Testis (tissue), 3 donors: ENCODE data around the gene TEAD1. TPM values are rescaled to one million over a fixed set of nuclear protein-coding genes. Genes with fewer than 3 reads are reported as not detected.

Source experiments
- DNase-seq: peaks from one replicate; pipeline ENCODE4 v3.0.0-alpha.2; 2019
- H3K27ac ChIP-seq, 2 donors: fragments of 200-600 bp; sonication (generic); one replicate each; pipeline ENCODE4 v1.5.1; 2019
- H3K27me3 ChIP-seq: fragments of 200-600 bp; sonication (generic); one replicate; pipeline ENCODE4 v1.5.1; 2019
- H3K36me3 ChIP-seq: fragments of 200-600 bp; sonication (generic); one replicate; pipeline ENCODE4 v1.5.1; 2017; ENCODE audit warnings: low read depth; ENCODE audit errors: missing control alignments
- H3K4me1 ChIP-seq: fragments of 200-600 bp; sonication (generic); one replicate; pipeline ENCODE4 v1.5.1; 2019
- H3K4me3 ChIP-seq, 2 donors: fragments of 200-600 bp; sonication (generic); one replicate each; pipeline ENCODE4 v1.5.1; 2017 to 2019
- H3K9me3 ChIP-seq: fragments of 200-600 bp; sonication (generic); one replicate; pipeline ENCODE4 v1.5.1; 2017
- POLR2A ChIP-seq: fragments of 450-650 bp; IDR thresholded peaks from one replicate; pipeline ENCODE4 v1.6.1; 2017; ENCODE audit warnings: antibody characterized with exemption, mild to moderate bottlenecking, moderate library complexity
- WGBS, 2 donors: methylation state at CpG; one replicate each; pipeline ENCODE4 v1.1.5; 2018; 5-methylcytosine and 5-hydroxymethylcytosine counted together
- intact Hi-C: fragments of 100-400 bp; cut with DNase I; formaldehyde crosslinking; loops from one replicate; pipeline ENCODE4 v1.15.1; 2023; ENCODE audit warnings: low total_unique reads
- polyA plus RNA-seq: library from polyadenylated mRNA; stranded (reverse); fragments of 350-450 nt; fragmentation: Illumina TruSeq; extraction: RNeasy Lipid Tissue Mini Kit (QIAGEN cat#74804); gene quantifications from one replicate; pipeline ENCODE4 v1.2.3, GENCODE V29; 2014; ENCODE audit warnings: low read depth, low replicate concordance; ENCODE audit not compliant: insufficient read depth
- total RNA-seq, 2 donors: library from RNA; depleted of rRNA; stranded (reverse); fragments of >200 nt; gene quantifications; one replicate each; pipeline ENCODE4 v1.2.3, GENCODE V29; 2016
- TF ChIP-seq, protein P1 (sequence below), 3 experiments: fragments of 450-650 bp in 2 of 3; fragments of 200-600 bp in 1 of 3; sonication (generic) in 1 of 3; IDR thresholded peaks; one replicate each; pipeline ENCODE4 v1.5.1; 2016 to 2019; ENCODE audit warnings: antibody characterized with exemption in 3 of 3, mild to moderate bottlenecking in 2 of 3, moderate library complexity in 1 of 3

Gene TEAD1
- total and polyA plus RNA-seq, 3 donors from 2014 or later: 24.6 to 78.1 (median 63.5) TPM

- H3K27ac ChIP-seq: no peak overlapping the region
- whole genome bisulfite sequencing, 2 donors: 85% methylated on average over 8 of the region's 8 CpGs
- peaks cover 8% of the 10 kb centered on the region for H3K4me1 ChIP-seq
- TF ChIP-seq, protein P1, sequence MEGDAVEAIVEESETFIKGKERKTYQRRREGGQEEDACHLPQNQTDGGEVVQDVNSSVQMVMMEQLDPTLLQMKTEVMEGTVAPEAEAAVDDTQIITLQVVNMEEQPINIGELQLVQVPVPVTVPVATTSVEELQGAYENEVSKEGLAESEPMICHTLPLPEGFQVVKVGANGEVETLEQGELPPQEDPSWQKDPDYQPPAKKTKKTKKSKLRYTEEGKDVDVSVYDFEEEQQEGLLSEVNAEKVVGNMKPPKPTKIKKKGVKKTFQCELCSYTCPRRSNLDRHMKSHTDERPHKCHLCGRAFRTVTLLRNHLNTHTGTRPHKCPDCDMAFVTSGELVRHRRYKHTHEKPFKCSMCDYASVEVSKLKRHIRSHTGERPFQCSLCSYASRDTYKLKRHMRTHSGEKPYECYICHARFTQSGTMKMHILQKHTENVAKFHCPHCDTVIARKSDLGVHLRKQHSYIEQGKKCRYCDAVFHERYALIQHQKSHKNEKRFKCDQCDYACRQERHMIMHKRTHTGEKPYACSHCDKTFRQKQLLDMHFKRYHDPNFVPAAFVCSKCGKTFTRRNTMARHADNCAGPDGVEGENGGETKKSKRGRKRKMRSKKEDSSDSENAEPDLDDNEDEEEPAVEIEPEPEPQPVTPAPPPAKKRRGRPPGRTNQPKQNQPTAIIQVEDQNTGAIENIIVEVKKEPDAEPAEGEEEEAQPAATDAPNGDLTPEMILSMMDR (IDR thresholded peaks at IDR 0.05): no peak
- TF ChIP-seq POLR2A: no peak
- intact Hi-C loops: loop anchor here (10.0 kb wide), 1 partner anchor 471 kb away; no protein-coding TSS in a partner anchor
- H3K36me3 ChIP-seq: no peaks in the 10 kb centered on the region
- no peaks in the 10 kb centered on the region for H3K9me3 ChIP-seq
- no peaks in the 10 kb centered on the region for H3K27me3 ChIP-seq
- no peak for DNase-seq
- no peak overlapping the region for H3K4me3 ChIP-seq
Measured at GRCh38 chr11:12885717-12886239, 211.6 kb downstream of the TEAD1 start.

GRCh38 chr11:12886508-12886907 lies 212.3 kb downstream of the TEAD1 start:
- intact Hi-C loops: loop anchor here (10.0 kb wide), 1 partner anchor 472 kb away; no protein-coding TSS in a partner anchor

DNA sequence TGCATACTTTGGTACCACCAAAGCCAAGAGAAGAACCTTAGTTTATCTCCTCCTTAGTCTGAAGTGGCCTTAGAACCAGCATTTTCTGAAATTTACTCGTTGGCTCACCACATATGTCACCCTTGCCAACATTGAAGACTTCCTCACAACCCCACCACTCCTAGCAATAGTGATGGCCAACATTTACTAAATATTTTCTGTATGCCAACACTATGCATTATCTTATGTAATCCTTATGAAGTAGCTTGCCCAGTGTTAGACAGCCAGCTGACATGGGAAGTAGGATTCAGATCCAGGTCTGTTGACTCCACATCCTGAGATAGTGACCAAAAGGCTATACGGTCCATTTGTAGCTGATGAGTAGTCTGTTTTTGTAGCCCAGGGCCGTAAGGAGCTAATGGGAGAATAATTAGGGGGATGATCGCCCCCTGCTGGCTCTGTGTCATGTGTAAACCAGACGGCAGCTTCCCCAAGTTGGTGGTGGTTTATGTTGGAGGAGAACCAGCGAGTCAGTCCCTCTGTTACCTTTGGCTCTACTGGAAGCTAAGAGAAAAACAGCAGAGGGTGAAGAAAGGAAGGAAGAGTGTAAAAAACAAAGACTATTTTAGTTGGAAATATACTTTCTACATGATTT lies 214.4 kb downstream of the TEAD1 start:
- DNase-seq: peak; percentile 94
- Histone ChIP-seq H3K27me3 (no peaks in the 10 kb centered on the region), H3K27ac (peak overlapping the region; percentile 38 to 58), H3K9me3 (no peaks in the 10 kb centered on the region), H3K36me3 (no peaks in the 10 kb centered on the region), H3K4me1 (peaks cover 16% of the 10 kb centered on the region), H3K4me3 (no peak overlapping the region)
- intact Hi-C loops: loop anchor here (10.0 kb wide), 1 partner anchor 474 kb away; no protein-coding TSS in a partner anchor
- WGBS, 2 donors: 30 to 38% methylated on average over 6 of the region's 6 CpGs
- TF ChIP-seq POLR2A: no peak
- TF ChIP-seq, protein P1 (IDR thresholded peaks at IDR 0.05): peak; percentile 64 to 76 (median 69)

More at GRCh38 chr11:12886508-12886907, 212.3 kb downstream of the TEAD1 start:
- Histone ChIP-seq H3K27me3 (no peaks in the 10 kb centered on the region), H3K4me3 (no peak overlapping the region), H3K36me3 (no peaks in the 10 kb centered on the region), H3K4me1 (peaks cover 11% of the 10 kb centered on the region), H3K27ac (no peak overlapping the region), H3K9me3 (no peaks in the 10 kb centered on the region)
- TF ChIP-seq, protein P1 (IDR thresholded peaks at IDR 0.05): no peak
- TF ChIP-seq POLR2A: no peak
- DNase-seq: no peak

GRCh38 chr11:12889243-12889642 lies 215.0 kb downstream of the TEAD1 start:
- Histone ChIP-seq H3K4me3 (no peak overlapping the region), H3K9me3 (no peaks in the 10 kb centered on the region), H3K36me3 (no peaks in the 10 kb centered on the region), H3K27ac (peak overlapping the region; percentile 38 to 58), H3K4me1 (peaks cover 16% of the 10 kb centered on the region), H3K27me3 (no peaks in the 10 kb centered on the region)
- intact Hi-C loops: loop anchor here (10.0 kb wide), 1 partner anchor 474 kb away; no protein-coding TSS in a partner anchor
- peak; percentile 38 for DNase-seq
- TF ChIP-seq POLR2A: no peak
- TF ChIP-seq, protein P1 (IDR thresholded peaks at IDR 0.05): no peak
- 40 to 64% methylated on average over 5 of the region's 5 CpGs for WGBS, 2 donors
